HG02678 (cell line): ENCODE measurements around the gene R3HDM2.
A peak's percentile ranks its signal among the peaks of the same experiment; 100 is the strongest.

Experiments used
- ATAC-seq: cut with Tn5 transposase; IDR thresholded peaks from one replicate; pipeline ENCODE4 v1.9.1; 2021; ENCODE audit warnings: mild to moderate bottlenecking, moderate library complexity; ENCODE audit not compliant: unreplicated experiment

R3HDM2 gene

GRCh38 chr12:57467212-57467874 lies 36.5 kb upstream of the R3HDM2 start:
- ATAC-seq = no peak

DNA sequence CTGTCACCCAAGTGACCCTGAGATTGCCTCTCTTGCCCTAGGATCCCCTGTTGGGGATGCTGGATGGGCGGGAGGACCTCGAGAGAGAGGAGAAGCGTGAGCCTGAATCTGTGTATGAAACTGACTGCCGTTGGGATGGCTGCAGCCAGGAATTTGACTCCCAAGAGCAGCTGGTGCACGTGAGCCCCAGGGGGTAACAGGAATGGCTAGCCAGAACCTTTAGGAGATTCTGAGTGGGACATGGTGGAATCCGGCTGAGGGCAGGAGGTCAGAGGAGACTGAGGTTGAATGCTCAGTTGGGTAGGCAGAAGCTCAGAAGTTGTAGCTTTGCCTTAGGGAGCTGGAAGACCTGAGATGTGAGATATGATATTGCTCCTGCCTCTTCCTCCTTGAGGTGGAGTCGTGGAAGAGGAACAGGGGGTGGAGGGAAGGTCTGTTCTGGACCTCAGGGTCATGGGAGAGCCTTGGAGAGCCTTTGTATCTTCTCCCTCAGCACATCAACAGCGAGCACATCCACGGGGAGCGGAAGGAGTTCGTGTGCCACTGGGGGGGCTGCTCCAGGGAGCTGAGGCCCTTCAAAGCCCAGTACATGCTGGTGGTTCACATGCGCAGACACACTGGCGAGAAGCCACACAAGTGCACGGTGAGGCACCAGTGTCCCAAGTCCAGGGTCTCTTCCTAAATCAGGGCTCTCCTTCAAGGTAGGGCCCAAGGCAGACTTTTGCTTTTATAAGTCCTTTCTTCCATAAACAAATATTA lies 35.1 kb upstream of the R3HDM2 start:
- no peak for ATAC-seq

DNA sequence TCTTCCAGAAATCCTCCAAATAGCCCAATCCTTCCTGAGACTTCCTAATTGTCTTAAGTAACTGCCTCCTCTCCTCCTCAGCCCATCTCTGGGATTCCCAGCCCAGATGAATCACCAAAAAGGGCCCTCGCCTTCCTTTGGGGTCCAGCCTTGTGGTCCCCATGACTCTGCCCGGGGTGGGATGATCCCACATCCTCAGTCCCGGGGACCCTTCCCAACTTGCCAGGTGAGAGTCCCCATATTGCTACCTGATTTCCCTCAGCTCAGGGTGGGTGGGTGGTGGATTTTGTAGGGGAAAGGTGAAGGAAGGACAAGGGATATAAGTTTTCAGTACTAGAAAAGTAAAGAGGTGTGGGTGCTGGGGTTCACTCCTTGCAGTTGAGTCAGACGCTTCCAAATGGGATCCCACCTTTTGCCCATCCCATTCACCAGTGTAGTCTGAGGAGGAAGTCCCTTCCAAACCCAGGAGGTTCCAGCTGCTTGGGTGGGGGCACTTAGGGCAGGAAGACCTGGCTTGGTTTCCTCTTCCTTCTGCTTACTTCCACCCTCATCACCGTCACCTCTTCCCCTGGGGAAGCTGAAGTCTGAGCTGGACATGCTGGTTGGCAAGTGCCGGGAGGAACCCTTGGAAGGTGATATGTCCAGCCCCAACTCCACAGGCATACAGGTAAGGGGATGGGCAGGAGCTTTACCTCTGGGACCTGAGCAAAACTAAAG lies 34.3 kb upstream of the R3HDM2 start:
- ATAC-seq = no peak

DNA sequence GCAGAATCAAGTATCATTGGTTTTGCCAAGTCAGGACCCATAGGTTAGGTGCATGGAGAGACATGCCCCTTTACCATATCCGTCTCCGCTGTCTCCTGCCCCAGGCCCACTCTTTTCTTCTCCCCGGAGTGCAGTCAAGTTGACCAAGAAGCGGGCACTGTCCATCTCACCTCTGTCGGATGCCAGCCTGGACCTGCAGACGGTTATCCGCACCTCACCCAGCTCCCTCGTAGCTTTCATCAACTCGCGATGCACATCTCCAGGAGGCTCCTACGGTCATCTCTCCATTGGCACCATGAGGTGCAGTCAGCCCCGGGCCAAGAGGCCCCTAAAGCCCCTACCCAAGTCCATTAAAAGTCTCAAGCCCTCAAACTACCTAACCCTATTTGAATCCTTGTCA lies 33.7 kb upstream of the R3HDM2 start:
- no peak for ATAC-seq

GRCh38 chr12:57462912-57463253 lies 32.0 kb upstream of the R3HDM2 start:
- no peak for ATAC-seq

- peak; percentile 71 for ATAC-seq
Observed at GRCh38 chr12:57462251-57462911, 31.5 kb upstream of the R3HDM2 start.

GRCh38 chr12:57461917-57462250 lies 31.0 kb upstream of the R3HDM2 start:
- ATAC-seq = no peak

GRCh38 chr12:57461276-57461916 lies 30.6 kb upstream of the R3HDM2 start:
- no peak for ATAC-seq

DNA sequence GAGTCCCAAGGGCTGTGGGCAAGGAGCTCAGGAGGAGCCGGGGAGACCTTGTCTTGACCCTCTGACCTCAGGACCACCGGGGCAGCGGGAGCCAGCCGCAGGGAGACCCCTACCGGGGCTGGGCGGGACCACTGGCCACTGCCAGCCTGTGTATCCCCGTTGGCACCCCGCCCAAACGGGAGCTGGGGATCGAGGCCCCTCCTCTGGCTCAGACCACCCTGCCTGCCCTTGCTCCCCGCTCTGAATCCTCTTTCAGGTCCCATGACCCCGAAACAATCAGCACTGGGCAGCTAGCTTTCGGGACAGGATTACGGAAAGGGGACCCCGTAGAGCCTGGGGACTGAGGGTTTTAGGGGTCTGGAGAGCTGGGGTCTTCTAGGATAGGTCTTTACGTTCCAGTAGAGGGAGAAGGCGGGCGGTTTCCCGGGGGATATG lies 30.0 kb upstream of the R3HDM2 start:
- no peak for ATAC-seq

GRCh38 chr12:57460468-57460784 lies 29.6 kb upstream of the R3HDM2 start:
- no peak for ATAC-seq

DNA sequence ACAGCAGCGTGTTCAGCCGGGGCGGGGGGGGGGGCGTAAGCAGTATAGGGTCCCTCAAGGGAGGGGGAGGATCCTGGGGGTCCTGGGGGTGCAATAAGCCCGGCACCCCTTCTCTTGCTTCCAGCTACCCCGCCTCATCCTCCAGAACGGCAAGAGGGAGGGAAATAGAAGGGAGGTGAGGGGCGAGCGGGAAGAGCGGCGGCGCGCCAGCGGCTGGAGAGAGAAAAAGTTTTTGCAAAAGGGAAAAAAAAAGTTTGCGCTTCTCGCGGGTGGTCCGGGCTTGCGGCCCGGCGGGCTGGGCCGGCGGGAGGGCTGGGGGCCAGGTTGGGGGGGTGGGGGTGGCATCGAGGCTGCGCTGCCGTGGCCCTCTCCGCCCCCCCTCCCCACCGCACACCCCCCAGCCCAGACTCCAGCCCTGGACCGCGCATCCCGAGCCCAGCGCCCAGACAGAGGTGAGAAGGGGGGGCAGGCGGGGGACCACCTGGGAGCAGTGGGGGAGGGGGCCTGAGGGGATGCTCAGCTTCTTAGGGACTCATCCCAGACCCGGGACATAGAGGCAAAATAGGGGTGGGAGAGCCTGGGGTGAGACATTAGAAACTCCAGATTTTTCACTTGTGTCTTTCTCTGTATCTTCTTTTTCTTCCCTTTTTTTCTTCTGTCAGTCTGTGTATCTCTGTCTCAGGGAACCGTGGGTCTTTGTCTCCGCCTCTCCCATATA lies 29.1 kb upstream of the R3HDM2 start, which contains the start of gene GLI1:
Gene GLI1 (plus strand): TSS at position 36 of the 718 bp plus-strand sequence. CDS start 3,907 bp downstream, outside the sequence.
- no peak for ATAC-seq

- ATAC-seq = peak; percentile 61
Observed at GRCh38 chr12:57459055-57459749, 28.4 kb upstream of the R3HDM2 start.

DNA sequence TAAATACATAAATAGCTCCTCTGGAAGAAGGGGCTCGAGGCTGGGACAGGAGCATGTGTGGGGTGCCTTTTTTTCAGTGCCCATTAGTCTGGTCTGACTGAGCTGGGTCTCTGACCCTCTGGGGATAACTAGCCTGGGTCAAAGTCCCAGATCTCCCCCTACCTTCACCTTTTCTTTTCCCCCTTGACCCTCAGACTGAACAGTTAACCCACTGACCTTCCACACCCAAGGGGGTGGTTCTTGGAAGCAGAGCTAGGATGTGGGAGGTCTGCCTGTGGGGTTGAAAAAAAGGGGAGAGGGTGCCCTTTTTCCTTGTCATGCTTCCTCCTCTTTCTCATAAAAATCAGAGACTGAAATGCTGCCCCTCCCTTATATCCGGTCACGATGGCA lies 27.8 kb upstream of the R3HDM2 start:
- no peak for ATAC-seq

DNA sequence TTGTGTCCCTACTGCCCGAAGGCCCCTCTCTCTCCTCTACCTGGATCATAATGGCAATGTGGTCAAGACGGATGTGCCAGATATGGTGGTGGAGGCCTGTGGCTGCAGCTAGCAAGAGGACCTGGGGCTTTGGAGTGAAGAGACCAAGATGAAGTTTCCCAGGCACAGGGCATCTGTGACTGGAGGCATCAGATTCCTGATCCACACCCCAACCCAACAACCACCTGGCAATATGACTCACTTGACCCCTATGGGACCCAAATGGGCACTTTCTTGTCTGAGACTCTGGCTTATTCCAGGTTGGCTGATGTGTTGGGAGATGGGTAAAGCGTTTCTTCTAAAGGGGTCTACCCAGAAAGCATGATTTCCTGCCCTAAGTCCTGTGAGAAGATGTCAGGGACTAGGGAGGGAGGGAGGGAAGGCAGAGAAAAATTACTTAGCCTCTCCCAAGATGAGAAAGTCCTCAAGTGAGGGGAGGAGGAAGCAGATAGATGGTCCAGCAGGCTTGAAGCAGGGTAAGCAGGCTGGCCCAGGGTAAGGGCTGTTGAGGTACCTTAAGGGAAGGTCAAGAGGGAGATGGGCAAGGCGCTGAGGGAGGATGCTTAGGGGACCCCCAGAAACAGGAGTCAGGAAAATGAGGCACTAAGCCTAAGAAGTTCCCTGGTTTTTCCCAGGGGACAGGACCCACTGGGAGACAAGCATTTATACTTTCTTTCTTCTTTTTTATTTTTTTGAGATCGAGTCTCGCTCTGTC lies 26.1 kb upstream of the R3HDM2 start:
- no peak for ATAC-seq

- peak; percentile 32 for ATAC-seq
Observed at GRCh38 chr12:57456145-57456700, 25.4 kb upstream of the R3HDM2 start.

DNA sequence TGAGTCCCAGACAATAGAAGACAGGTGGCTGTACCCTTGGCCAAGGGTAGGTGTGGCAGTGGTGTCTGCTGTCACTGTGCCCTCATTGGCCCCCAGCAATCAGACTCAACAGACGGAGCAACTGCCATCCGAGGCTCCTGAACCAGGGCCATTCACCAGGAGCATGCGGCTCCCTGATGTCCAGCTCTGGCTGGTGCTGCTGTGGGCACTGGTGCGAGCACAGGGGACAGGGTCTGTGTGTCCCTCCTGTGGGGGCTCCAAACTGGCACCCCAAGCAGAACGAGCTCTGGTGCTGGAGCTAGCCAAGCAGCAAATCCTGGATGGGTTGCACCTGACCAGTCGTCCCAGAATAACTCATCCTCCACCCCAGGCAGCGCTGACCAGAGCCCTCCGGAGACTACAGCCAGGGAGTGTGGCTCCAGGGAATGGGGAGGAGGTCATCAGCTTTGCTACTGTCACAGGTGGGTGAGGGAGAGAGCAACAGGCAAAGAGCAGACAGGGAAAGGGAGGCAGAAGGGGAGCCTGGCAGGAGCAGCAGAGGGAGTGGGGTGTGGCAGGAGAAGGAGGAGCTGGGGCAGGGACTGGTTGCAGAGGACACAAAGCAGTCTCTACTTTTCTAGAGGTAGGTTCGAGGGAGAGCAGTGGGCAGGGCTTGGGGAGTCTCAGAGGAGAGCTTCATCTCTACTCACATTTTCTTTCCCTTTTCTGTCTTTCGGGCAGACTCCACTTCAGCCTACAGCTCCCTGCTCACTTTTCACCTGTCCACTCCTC lies 24.7 kb upstream of the R3HDM2 start:
- no peak for ATAC-seq

DNA sequence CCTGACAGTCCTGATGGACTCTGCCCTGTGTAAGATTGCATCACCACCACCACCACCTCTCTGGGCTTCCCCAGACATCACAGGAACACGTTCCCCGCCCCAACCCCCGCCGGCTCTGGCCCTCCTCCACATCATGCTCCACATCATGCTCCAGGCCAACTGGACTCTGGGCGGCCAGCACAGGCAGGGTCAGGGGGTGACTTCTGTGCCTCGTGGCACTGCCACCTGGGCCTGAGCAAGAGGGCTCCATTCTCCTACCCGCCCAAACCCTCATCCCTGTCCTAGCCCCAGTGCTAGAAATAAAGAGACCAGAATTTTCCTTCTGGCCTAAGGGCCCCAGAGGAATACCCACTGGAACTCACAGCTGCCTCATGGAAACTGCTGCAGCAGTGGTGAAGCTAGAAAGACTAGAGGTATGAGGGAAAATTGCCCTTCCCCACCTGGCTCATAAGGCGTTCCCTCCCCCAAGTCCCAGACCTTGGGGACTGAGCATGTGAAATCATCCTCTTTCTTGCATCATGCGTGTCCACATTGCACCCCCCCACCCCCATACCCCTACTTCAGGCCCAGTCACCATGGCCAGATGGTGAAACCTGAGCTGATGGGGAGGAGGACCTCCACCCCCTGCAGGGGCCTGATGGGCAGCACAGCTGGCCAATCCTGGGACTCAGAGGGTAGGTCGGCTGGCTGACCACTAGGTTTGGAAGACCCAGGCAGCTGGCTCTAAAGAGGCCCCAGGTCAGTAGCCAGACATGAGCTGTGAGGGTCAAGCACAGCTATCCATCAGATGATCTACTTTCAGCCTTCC lies 23.9 kb upstream of the R3HDM2 start, which contains the start of gene INHBE:
Gene INHBE (plus strand): TSS at position 742 of the 808 bp plus-strand sequence. CDS start 230 bp downstream, outside the sequence.
- no peak for ATAC-seq
